ENCODE results near the gene UNC13B.

- no peak for TF ChIP-seq HHEX (CRISPR knock-in tag; IDR thresholded peaks at IDR 0.05)
- TF ChIP-seq ZNF263 (CRISPR knock-in tag; IDR thresholded peaks at IDR 0.05): no peak
Measured at GRCh38 chr9:35357826-35358225, 196.0 kb downstream of the UNC13B start.
